T-helper 2 cell (primary cell): Measurements from ENCODE around the gene ZBED4.
A peak's percentile ranks its signal among the peaks of the same experiment; 100 is the strongest.

Source experiments
- DNase-seq, 5 experiments: peaks; one replicate each; pipeline versions ENCODE4 v3.0.0 to v3.0.0-alpha.2; 2012 to 2022

Gene ZBED4

DNA sequence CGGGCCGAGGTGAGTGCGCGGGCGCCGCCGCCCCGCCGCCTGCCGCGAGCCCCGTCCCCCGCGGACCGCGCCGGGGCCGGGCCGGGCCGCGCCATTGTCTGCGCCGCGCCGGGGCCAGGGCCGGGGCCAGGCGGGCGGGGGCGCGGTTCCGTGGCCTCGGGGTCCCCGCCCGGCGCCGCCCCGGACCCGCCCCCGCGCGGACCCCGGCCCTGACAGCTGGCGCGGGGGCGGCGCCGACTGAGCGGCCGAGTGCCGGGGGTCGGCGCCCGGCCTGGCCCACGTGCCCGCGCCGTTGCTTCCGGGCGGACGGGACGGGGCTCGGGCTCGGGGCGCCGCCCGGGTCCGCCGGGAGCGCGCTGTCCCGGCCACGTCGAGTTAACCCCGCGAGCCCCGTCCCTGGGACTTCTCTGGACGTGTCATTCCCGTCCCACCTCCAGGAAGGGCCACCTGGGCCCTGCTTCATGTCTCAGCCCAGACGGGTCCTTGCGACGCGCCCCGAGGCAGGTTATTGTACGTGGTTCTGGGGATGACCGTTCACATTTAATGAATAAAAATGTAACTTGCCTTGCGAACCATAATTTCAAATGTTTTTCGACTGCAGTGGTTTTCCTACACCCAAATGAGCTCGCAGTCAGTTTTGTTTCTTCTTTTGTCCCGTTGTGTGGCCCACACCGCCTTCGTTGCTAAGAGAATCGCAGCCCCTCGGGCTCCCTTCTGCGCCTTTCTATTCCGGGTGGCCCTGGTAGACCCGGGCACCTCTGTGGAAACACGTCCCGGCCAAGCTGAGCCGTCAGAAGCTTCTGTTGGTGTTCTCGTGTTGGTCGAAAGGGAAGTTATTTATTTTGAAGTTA lies 562 bp downstream of the ZBED4 start:
- peak in 1 of 5 experiments; percentile 50 for DNase-seq

- peak in 1 of 5 experiments; percentile 38 for DNase-seq
Observed at GRCh38 chr22:49855251-49855911, 1.7 kb downstream of the ZBED4 start.

- no peak for DNase-seq
Observed at GRCh38 chr22:49856343-49856742, 2.7 kb downstream of the ZBED4 start.

GRCh38 chr22:49856766-49857618 lies 3.3 kb downstream of the ZBED4 start:
- no peak for DNase-seq

- no peak for DNase-seq
Observed at GRCh38 chr22:49858827-49859226, 5.2 kb downstream of the ZBED4 start.

DNA sequence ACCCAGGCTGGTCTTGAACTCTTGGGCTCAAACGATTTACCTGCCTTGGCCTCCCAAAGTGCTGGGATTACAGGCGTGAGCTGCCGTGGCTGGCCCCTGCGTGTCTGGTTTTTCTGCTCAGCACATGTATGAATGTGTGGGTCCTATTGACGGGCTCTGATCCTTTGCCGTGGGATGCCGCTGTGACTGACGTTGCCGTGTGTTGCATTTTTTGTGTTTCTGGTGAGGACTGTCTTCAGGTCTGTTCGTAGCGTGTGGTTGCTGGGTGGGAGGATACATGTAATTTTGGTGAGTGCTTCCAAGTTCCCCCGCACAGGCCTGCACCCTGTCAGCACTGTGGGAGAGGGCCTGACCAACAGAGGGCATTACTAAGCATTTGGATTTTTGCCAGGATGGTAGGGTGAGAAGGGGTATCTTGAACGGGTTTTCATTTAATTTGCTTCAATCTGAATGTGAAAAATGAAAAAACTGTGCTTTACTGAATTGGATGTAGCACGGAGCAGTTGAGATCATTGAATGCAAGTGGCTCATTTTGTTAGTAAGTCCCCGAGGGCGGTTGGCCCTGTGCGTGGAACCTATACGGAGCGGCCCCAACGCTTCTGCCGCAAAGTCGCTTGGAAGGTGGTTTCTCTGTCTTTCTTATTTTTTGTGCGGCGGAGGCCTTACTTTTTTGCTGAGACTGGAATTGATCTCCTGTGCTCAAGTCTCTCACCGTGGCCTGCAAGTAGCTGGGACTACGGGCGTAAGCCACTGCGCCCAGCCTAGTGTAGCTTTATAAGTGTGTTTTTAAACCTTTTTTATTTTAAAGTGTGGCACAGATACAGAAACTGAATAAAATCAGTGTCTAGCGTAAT lies 8.2 kb downstream of the ZBED4 start:
- no peak for DNase-seq

- no peak for DNase-seq
Observed at GRCh38 chr22:49862496-49862776, 8.8 kb downstream of the ZBED4 start.

GRCh38 chr22:49863931-49864330 lies 10.3 kb downstream of the ZBED4 start:
- DNase-seq, result no peak

GRCh38 chr22:49865156-49865555 lies 11.5 kb downstream of the ZBED4 start:
- DNase-seq, result no peak

DNA sequence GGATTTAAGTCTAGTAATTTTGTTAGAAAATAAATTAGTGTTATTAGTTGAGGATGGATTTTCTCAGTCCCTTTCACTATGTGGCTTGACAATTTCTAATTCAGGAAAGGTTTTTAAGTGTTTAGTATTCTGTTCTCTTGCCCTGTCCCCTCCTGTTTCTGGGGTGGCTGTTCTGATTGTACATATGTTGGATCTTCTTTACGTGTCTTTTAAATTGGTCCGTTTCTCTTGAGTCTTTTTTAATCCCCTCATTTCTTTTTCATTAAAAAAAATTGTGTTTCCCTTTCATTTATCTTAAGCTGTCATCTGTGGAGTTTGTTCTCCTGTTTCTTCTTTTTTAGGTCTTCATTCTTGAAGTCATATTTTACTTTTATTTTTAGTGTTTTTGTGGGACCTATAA lies 12.5 kb downstream of the ZBED4 start:
- DNase-seq, result no peak

GRCh38 chr22:49866646-49867045 lies 13.0 kb downstream of the ZBED4 start:
- DNase-seq, result no peak

- peak in 2 of 5 experiments; percentile 74 to 92 for DNase-seq
Observed at GRCh38 chr22:49867303-49868265, 13.9 kb downstream of the ZBED4 start.

- peak in 1 of 5 experiments; percentile 45 for DNase-seq
Observed at GRCh38 chr22:49869086-49869830, 15.6 kb downstream of the ZBED4 start.

- DNase-seq, result peak in 3 of 5 experiments; percentile 14 to 94 (median 77)
Observed at GRCh38 chr22:49869845-49870712, 16.4 kb downstream of the ZBED4 start.

DNA sequence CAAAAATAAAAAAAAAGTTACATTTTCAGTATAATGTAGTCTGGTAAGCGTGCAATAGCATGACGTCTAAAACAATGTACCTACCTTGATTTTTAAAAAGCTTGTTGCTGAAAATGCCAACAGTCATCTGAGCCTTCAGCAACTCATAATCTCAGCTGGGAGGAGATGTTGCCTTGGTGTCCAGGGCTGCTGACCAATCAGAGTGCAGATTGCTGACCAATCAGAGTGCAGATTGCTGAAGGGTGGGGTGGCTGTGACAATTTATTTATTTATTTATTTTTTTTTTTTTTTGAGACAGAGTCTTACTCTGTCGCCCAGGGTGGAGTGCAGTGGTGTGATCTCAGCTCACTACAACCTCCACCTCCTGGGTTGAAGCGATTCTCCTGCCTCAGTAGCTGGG lies 17.8 kb downstream of the ZBED4 start:
- peak in 1 of 5 experiments; percentile 71 for DNase-seq

DNA sequence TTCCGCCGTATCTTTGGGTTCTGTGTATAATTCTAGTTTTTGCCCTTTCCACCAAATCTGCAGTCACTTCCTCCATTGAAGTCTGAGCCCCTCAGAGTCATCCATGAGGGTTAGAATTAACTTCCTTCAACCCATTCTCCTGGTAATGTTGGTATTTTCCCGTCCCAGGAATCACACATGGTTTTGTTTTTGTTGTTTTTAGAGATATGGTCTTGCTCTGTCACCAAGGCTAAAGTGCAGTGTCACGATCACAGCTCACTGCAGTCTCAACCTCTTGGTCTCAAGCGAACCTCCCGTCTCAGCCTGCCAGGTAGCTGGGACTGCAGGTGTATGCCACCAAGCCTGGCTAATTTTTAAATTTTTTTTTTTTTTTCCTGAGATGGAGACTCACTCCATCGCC lies 18.7 kb downstream of the ZBED4 start:
- DNase-seq, result no peak

- peak in 1 of 5 experiments; percentile 61 for DNase-seq
Observed at GRCh38 chr22:49873228-49873940, 19.7 kb downstream of the ZBED4 start.

GRCh38 chr22:49877642-49878041 lies 24.0 kb downstream of the ZBED4 start:
- DNase-seq, result no peak

- no peak for DNase-seq
Observed at GRCh38 chr22:49878206-49878605, 24.6 kb downstream of the ZBED4 start.
